ENCODE measurements around the gene FUS. TPM values are rescaled to one million over a fixed set of nuclear protein-coding genes. Genes with fewer than 3 reads are reported as not detected.
"Not testable (repeated sequence)": the region's sequence is repeated elsewhere in the genome, so short reads cannot be mapped to it uniquely, and the experiment has no call there.

The FUS gene
- polyA plus RNA-seq, 1 donor (not counting 4 experiments of a cell fraction or from before 2014, with no cell fraction given) = 199 TPM

DNA sequence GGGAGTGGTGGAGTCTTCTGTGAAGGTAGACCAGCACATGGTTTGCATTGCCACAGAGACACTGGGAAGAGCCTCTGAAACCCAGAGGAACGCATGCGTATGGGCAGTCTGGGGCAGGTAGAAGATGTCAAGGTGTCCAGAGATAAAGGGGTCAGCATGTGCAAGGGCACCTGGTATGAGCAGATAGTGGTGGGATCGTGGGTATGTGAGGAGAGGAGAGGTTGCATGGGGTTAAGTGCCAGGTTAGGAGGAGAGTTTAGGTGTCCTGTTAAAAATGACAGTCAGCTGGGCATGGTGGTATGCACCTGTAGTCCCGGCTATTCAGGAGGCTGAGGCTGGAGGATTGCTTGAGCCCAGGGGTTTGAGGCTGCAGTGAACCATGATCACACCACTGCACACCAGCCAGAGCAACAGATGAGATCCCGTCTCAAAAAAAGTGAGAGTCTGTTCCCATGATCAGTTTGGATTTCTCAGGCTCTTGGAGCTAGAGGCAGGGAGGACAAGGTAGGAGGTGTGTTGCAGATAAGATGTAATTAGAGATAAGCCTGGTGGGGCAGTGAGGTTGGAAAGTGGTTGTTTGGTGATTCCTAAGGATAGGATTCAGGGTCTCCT lies 19.6 kb downstream of the FUS start:
- Histone ChIP-seq H3K9ac (ENCODE audit: control insufficient read depth, extremely low read depth, insufficient read depth, low read length) (no peak overlapping the region), H4K20me1 (ENCODE audit: control insufficient read depth, extremely low read depth, insufficient read depth, low read length) (peaks cover 14% of the 10 kb centered on the region), H3K27ac (ENCODE audit: control insufficient read depth, insufficient read depth, low read length) (no peak overlapping the region), H3K36me3 (ENCODE audit: control insufficient read depth in 2 of 2, extremely low read depth in 1 of 2, insufficient read depth in 2 of 2, low read length in 2 of 2) (peaks cover 9 to 20% of the 10 kb centered on the region in 2 experiments), H3K4me3 (ENCODE audit: control insufficient read depth in 2 of 3, extremely low read depth in 1 of 3, insufficient read depth in 2 of 3, low read depth in 1 of 3, low read length in 3 of 3) (no peak overlapping the region), H3K4me2 (ENCODE audit: control insufficient read depth, extremely low read depth, insufficient read depth, low read depth, low read length) (no peak overlapping the region), H3K27me3 (ENCODE audit: control insufficient read depth, extremely low read depth, insufficient read depth, low read length) (no peaks in the 10 kb centered on the region), H3K9me3 (ENCODE audit: control insufficient read depth, low read depth, low read length) (no peaks in the 10 kb centered on the region), H3K79me2 (ENCODE audit: control insufficient read depth, insufficient read depth, low read length) (peaks cover 2% of the 10 kb centered on the region), H2AFZ (ENCODE audit: control insufficient read depth, low read length) (no peak overlapping the region), H3K9me1 (ENCODE audit: control insufficient read depth, extremely low read depth, insufficient read depth, low read length) (no peaks in the 10 kb centered on the region), H3K4me1 (ENCODE audit: control insufficient read depth, extremely low read depth, insufficient read depth, low read length) (peaks cover 23% of the 10 kb centered on the region)
- dilution Hi-C loops (cut with MboI; ENCODE audit: extremely low pct_ligation_motif_present, low sequenced_read_pairs) = no loop called here
- no peak for TF ChIP-seq EZH2 (IDR thresholded peaks at IDR 0.05; ENCODE audit: low read length)
- TF ChIP-seq, protein P1, sequence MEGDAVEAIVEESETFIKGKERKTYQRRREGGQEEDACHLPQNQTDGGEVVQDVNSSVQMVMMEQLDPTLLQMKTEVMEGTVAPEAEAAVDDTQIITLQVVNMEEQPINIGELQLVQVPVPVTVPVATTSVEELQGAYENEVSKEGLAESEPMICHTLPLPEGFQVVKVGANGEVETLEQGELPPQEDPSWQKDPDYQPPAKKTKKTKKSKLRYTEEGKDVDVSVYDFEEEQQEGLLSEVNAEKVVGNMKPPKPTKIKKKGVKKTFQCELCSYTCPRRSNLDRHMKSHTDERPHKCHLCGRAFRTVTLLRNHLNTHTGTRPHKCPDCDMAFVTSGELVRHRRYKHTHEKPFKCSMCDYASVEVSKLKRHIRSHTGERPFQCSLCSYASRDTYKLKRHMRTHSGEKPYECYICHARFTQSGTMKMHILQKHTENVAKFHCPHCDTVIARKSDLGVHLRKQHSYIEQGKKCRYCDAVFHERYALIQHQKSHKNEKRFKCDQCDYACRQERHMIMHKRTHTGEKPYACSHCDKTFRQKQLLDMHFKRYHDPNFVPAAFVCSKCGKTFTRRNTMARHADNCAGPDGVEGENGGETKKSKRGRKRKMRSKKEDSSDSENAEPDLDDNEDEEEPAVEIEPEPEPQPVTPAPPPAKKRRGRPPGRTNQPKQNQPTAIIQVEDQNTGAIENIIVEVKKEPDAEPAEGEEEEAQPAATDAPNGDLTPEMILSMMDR (optimal IDR thresholded peaks at IDR 0.05 in 1 of 3, IDR thresholded peaks at IDR 0.05 in 1 of 3, conservative IDR thresholded peaks at IDR 0.05 in 1 of 3; ENCODE audit: extremely low read depth in 1 of 3, insufficient read depth in 2 of 3, low read length in 3 of 3) = no peak
- no peak for DNase-seq (ENCODE audit: low read depth, low spot score)
- FAIRE-seq = no peak

DNA sequence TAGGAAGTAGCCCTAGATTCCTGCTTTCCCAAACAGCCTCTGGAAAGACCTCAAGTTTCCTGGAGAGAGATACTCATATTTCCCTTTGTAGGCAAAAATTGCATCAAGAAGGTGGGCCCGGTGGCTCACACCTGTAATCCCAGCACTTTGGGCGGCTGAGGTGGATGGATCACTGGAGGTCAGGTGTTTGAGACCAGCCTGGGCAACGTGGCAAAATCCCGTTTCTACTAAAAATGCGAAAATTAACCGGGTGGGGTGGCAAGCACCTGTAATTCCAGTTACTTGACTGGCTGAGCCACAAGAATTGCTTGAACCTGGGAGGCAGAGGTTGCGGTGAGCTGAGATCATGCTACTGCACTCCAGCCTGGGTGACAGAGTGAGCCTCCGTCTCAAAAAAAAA lies 20.2 kb downstream of the FUS start:
- H2AFZ ChIP-seq (ENCODE audit: control insufficient read depth, low read length); H3K4me2 ChIP-seq (ENCODE audit: control insufficient read depth, extremely low read depth, insufficient read depth, low read depth, low read length); dilution Hi-C loops (cut with MboI; ENCODE audit: extremely low pct_ligation_motif_present, low sequenced_read_pairs); H3K9me1 ChIP-seq (ENCODE audit: control insufficient read depth, extremely low read depth, insufficient read depth, low read length); H3K27ac ChIP-seq (ENCODE audit: control insufficient read depth, insufficient read depth, low read length); H3K79me2 ChIP-seq (ENCODE audit: control insufficient read depth, insufficient read depth, low read length); H3K9me3 ChIP-seq (ENCODE audit: control insufficient read depth, low read depth, low read length); DNase-seq (ENCODE audit: low read depth, low spot score); FAIRE-seq; H3K9ac ChIP-seq (ENCODE audit: control insufficient read depth, extremely low read depth, insufficient read depth, low read length); H4K20me1 ChIP-seq (ENCODE audit: control insufficient read depth, extremely low read depth, insufficient read depth, low read length); H3K4me3 ChIP-seq (ENCODE audit: control insufficient read depth in 2 of 3, extremely low read depth in 1 of 3, insufficient read depth in 2 of 3, low read depth in 1 of 3, low read length in 3 of 3); H3K27me3 ChIP-seq (ENCODE audit: control insufficient read depth, extremely low read depth, insufficient read depth, low read length): not testable (repeated sequence)
- Histone ChIP-seq H3K4me1 (ENCODE audit: control insufficient read depth, extremely low read depth, insufficient read depth, low read length) (peaks cover 23% of the 10 kb centered on the region), H3K36me3 (ENCODE audit: control insufficient read depth in 2 of 2, extremely low read depth in 1 of 2, insufficient read depth in 2 of 2, low read length in 2 of 2) (peaks cover 4 to 14% of the 10 kb centered on the region in 2 experiments)
